ENCODE results near the gene LYL1. TPM values are rescaled to one million over a fixed set of nuclear protein-coding genes. Genes with fewer than 3 reads are reported as not detected.

The LYL1 gene
- total RNA-seq, 1 donor, result 0.36 TPM

DNA sequence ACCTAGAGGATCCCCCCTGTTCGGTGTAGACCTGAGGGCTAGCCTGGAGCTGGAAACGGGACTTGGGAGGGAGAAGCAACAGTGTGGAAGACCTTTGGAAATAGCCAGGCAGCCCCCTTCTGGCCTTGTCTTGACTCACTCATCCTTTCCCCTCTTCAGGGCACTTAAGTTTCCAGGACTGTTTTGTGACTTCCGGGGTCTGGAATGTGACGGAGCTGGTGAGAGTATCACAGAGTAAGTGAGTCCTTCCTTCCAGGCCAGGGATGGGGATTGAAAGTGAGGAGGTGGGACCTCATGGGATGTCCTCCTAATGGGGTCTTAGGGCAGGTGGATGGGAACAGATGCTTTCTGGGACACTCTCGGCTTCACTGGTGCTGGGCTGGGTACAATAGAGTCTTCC, 29.4 kb downstream of the LYL1 start:
- no peak for DNase-seq (ENCODE audit: insufficient read length, low spot score, missing footprints)
- H3K4me3 ChIP-seq (ENCODE audit: insufficient read depth, low read length), result no peak overlapping the region
- no peak overlapping the region for H3K4me2 ChIP-seq (ENCODE audit: insufficient read depth, low read length)
- peaks cover 42% of the 10 kb centered on the region for H4K20me1 ChIP-seq (ENCODE audit: insufficient read depth, low read length)
- no peak overlapping the region for H2AFZ ChIP-seq (ENCODE audit: low read length)
- no peak overlapping the region for H3K27ac ChIP-seq (ENCODE audit: low read depth, low read length)
- H3K9me3 ChIP-seq (ENCODE audit: low read depth, low read length), result no peaks in the 10 kb centered on the region
- TF ChIP-seq, protein P1, sequence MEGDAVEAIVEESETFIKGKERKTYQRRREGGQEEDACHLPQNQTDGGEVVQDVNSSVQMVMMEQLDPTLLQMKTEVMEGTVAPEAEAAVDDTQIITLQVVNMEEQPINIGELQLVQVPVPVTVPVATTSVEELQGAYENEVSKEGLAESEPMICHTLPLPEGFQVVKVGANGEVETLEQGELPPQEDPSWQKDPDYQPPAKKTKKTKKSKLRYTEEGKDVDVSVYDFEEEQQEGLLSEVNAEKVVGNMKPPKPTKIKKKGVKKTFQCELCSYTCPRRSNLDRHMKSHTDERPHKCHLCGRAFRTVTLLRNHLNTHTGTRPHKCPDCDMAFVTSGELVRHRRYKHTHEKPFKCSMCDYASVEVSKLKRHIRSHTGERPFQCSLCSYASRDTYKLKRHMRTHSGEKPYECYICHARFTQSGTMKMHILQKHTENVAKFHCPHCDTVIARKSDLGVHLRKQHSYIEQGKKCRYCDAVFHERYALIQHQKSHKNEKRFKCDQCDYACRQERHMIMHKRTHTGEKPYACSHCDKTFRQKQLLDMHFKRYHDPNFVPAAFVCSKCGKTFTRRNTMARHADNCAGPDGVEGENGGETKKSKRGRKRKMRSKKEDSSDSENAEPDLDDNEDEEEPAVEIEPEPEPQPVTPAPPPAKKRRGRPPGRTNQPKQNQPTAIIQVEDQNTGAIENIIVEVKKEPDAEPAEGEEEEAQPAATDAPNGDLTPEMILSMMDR (IDR thresholded peaks at IDR 0.05; ENCODE audit: extremely low read depth, low read depth, low read length), result no peak
- no peaks in the 10 kb centered on the region for H3K4me1 ChIP-seq (ENCODE audit: insufficient read depth, low read length)
- H3K27me3 ChIP-seq (ENCODE audit: insufficient read depth, low read length), result no peaks in the 10 kb centered on the region
- H3K79me2 ChIP-seq (ENCODE audit: insufficient read depth, low read length), result peaks cover 51% of the 10 kb centered on the region
- H3K36me3 ChIP-seq (ENCODE audit: insufficient read depth, low read length), result peaks cover 45% of the 10 kb centered on the region

- Histone ChIP-seq H4K20me1 (ENCODE audit: insufficient read depth, low read length) (peaks cover 46% of the 10 kb centered on the region), H3K9me3 (ENCODE audit: low read depth, low read length) (no peaks in the 10 kb centered on the region), H3K4me3 (ENCODE audit: insufficient read depth, low read length) (no peak overlapping the region), H3K4me1 (ENCODE audit: insufficient read depth, low read length) (no peaks in the 10 kb centered on the region), H3K36me3 (ENCODE audit: insufficient read depth, low read length) (peaks cover 36% of the 10 kb centered on the region), H3K27ac (ENCODE audit: low read depth, low read length) (no peak overlapping the region), H3K4me2 (ENCODE audit: insufficient read depth, low read length) (no peak overlapping the region), H3K79me2 (ENCODE audit: insufficient read depth, low read length) (peaks cover 57% of the 10 kb centered on the region), H2AFZ (ENCODE audit: low read length) (no peak overlapping the region), H3K27me3 (ENCODE audit: insufficient read depth, low read length) (no peaks in the 10 kb centered on the region)
- DNase-seq (ENCODE audit: insufficient read length, low spot score, missing footprints), result no peak
- TF ChIP-seq, protein P1 (IDR thresholded peaks at IDR 0.05; ENCODE audit: extremely low read depth, low read depth, low read length), result no peak
These were observed 30.3 kb downstream of the LYL1 start for GRCh38 chr19:13072188-13072908.

DNA sequence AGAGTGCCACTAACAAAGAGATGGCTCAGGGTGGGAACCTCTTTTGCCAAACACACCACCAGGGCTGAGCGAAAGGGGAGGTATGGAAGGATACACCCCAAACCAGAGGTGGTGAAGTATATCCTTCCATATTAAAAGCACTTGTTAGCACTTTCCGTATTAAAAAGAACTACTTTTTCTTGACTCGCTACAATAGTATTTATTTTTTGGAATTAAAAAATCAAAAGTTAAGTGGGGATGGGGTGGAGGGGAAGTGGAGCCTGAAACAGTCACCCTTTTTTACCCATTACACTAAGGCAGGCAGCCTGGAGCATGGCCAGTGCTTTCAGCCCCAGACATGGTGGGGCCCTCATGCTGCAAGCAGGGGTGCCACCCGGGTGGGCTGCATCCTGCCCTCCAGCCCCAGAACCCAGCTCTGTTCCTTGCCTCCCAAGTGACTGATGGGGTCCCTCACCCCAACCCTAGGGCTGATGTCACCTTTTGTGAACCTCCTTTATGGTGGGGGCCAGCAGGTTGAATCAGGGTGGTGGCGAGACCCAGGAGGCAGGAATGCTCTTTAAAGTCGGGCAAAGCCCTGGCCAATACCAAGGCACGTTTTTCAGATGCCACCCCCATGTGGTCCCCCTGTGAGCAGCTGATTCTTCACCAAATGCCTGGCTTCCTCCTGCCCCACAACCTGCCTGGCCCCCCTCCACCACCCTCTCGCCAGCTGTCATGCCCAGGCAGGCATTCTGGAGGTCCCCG, 31.0 kb downstream of the LYL1 start:
- H3K36me3 ChIP-seq (ENCODE audit: insufficient read depth, low read length), result peaks cover 29% of the 10 kb centered on the region
- no peak for DNase-seq (ENCODE audit: insufficient read length, low spot score, missing footprints)
- H3K4me3 ChIP-seq (ENCODE audit: insufficient read depth, low read length), result no peak overlapping the region
- peaks cover 53% of the 10 kb centered on the region for H4K20me1 ChIP-seq (ENCODE audit: insufficient read depth, low read length)
- H3K4me1 ChIP-seq (ENCODE audit: insufficient read depth, low read length), result no peaks in the 10 kb centered on the region
- H3K27ac ChIP-seq (ENCODE audit: low read depth, low read length), result no peak overlapping the region
- TF ChIP-seq, protein P1 (IDR thresholded peaks at IDR 0.05; ENCODE audit: extremely low read depth, low read depth, low read length), result no peak
- H3K4me2 ChIP-seq (ENCODE audit: insufficient read depth, low read length), result no peak overlapping the region
- H3K27me3 ChIP-seq (ENCODE audit: insufficient read depth, low read length), result no peaks in the 10 kb centered on the region
- peaks cover 65% of the 10 kb centered on the region for H3K79me2 ChIP-seq (ENCODE audit: insufficient read depth, low read length)
- H3K9me3 ChIP-seq (ENCODE audit: low read depth, low read length), result no peaks in the 10 kb centered on the region
- no peak overlapping the region for H2AFZ ChIP-seq (ENCODE audit: low read length)
